Fibroblast of skin of scalp (primary cell): Measurements from ENCODE around the gene DYNC1LI2.
"Not testable (repeated sequence)": the region's sequence is repeated elsewhere in the genome, so short reads cannot be mapped to it uniquely, and the experiment has no call there.

Source experiments
- DNase-seq: peaks from one replicate; pipeline ENCODE4 v3.0.0-alpha.2; 2013

Gene DYNC1LI2

GRCh38 chr16:66695935-66696668, 55.3 kb downstream of the DYNC1LI2 start:
- no peak for DNase-seq

- no peak for DNase-seq
Measured at GRCh38 chr16:66695471-66695934, 55.9 kb downstream of the DYNC1LI2 start.

GRCh38 chr16:66693149-66693548, 58.3 kb downstream of the DYNC1LI2 start:
- DNase-seq, result no peak

- DNase-seq, result no peak
Measured at GRCh38 chr16:66692341-66692740, 59.1 kb downstream of the DYNC1LI2 start.

DNA sequence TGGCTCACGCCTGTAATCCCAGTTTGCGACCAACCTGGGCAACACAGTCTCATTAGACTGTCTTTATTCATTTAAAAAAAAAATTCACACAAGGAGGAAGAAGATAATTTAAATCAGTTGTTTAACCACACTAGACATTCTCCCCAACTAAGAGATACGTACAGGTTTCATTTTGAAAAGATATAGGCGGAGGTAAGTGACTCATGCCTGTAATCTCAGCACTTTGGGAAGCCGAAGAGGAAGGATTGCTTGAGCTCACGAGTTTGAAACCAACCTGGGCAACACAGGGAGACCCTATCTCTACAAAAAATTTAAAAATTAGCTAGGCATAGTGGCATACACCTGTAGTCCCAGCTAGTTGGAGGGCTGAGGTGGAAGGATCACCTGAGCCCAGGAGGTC, 60.2 kb downstream of the DYNC1LI2 start:
- DNase-seq, result no peak

DNA sequence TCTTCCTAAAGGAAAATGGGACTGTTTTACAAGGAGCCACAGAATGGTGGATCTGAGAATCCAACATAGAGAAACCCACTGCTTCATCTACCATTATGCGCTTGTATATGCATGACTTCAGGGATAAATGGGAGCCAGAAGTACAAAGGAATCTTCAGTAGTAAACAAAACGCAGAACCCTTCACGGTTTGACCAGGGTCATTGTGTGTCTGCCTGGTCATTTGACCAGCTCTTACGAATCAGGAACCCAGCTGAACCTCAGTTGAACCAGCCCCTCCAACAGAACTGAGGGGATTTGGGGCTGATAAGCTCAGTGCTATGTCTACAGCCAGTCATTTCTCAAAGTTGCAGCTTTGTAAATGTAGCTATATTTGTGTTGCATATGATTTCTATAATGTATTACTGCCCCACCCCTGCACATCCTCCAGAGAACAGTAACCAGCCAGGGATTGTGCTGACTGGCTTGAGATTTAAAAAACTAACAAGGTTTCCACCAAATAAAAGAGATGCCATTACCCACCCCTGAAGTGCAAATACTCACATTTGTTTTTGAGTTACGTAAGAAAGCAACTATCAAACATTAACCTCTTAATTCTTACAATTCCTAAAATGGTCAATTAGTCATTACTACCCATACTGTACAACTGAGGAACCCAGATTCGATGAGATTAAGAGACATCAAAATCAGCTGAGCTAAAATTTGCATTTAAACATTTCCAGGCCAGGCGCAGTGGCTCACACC, 61.1 kb downstream of the DYNC1LI2 start:
- DNase-seq, result no peak

- DNase-seq, result no peak
Measured at GRCh38 chr16:66689282-66689681, 62.1 kb downstream of the DYNC1LI2 start.

DNA sequence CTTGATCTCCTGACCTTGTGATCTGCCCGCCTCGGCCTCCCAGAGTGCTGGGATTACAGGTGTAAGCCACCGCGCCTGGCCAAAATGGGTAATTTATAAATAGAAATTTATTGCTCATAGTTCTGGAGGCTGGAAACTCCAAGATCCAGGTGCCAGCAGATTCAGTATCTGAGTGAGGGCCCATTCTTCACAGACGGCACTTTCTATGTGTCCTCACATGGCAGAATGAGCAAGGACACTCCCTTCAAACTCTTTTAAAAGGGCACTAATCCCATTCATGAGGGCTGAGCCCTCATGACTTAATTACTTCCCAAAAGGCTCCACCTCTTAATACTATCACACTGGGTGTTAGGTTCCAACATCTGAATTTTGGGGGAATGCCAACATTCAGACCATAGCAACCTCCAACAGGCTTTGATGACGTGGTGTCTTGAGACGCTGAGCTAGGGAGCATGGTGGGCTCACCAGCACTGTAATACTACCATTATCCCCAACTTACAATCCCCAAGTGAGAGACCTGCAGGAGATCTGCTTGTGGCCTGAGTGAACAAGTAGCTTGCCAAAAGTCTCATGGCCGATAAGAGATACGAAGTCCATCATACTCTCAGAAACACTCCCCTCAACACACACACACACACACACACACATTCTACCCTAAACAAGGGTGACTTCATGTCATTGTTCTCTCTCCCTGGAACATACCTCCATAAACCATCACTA, 63.3 kb downstream of the DYNC1LI2 start:
- DNase-seq, result no peak

GRCh38 chr16:66685501-66686115, 65.8 kb downstream of the DYNC1LI2 start:
- not testable (repeated sequence) for DNase-seq

- DNase-seq, result peak; percentile 58
Measured at GRCh38 chr16:66682271-66682670, 69.1 kb downstream of the DYNC1LI2 start.

- no peak for DNase-seq
Measured at GRCh38 chr16:66681676-66682075, 69.7 kb downstream of the DYNC1LI2 start.

- DNase-seq, result no peak
Measured at GRCh38 chr16:66678337-66678736, 73.1 kb downstream of the DYNC1LI2 start.

DNA sequence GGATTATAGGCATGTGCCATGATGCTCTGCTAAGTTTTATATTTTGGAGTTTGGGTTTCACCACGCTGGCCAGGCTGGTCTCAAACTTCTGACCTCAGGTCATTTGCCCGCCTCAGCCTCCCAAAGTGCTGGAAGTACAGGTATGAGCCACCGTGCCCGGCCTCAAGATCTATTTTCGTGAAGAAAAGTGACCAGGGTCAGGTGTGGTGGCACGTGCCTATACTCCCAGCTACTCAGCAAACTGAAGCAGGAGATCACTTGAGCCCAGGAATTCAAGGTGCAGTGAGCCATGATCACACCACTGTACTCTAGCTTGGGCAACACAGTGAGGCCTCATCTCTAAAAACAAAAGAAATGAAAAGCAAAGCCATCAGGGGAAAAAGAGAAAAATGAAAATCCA, 73.6 kb downstream of the DYNC1LI2 start:
- no peak for DNase-seq

DNA sequence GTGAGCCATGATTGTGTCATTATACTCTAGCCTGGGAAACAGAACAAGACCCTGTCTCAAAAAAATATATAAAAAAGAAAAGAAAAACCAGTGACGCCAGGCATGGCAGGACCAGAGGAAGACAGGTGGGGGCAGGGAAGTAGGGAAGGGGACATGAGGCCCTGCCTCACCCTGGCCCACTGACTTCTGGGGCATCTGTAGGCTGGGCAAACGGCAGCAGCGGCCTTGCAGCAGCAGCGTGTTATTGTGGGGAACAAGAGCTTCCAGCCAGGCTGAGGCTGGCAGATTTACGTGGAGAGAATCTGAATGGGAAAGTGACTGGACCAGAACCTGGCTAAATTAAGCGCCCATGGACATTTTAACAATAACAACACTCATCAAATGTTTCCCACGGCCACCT, 74.2 kb downstream of the DYNC1LI2 start:
- DNase-seq, result no peak

- DNase-seq, result no peak
Measured at GRCh38 chr16:66676599-66676998, 74.8 kb downstream of the DYNC1LI2 start.

GRCh38 chr16:66673691-66674090, 77.7 kb downstream of the DYNC1LI2 start:
- no peak for DNase-seq
